Parathyroid adenoma (tissue), 2 donors: ENCODE data around the gene DROSHA.

ENCODE experiments used
- H2AFZ ChIP-seq: fragments of 300-600 bp; sonication (generic); one replicate; pipeline ENCODE4 v1.7.0; 2017; ENCODE audit warnings: antibody characterized with exemption, mild to moderate bottlenecking
- H3K27ac ChIP-seq: fragments of 300-600 bp; sonication (generic); one replicate; pipeline ENCODE4 v1.7.0; 2017
- H3K27me3 ChIP-seq: fragments of 300-600 bp; sonication (generic); one replicate; pipeline ENCODE4 v1.7.0; 2017; ENCODE audit warnings: low read length; ENCODE audit not compliant: control insufficient read depth, insufficient read depth
- H3K36me3 ChIP-seq: fragments of 300-600 bp; sonication (generic); one replicate; pipeline ENCODE4 v1.7.0; 2017; ENCODE audit warnings: low read length; ENCODE audit not compliant: control insufficient read depth, insufficient read depth
- H3K4me1 ChIP-seq: fragments of 300-600 bp; sonication (generic); one replicate; pipeline ENCODE4 v1.7.0; 2017; ENCODE audit warnings: control low read depth
- H3K4me2 ChIP-seq: fragments of 300-600 bp; sonication (generic); one replicate; pipeline ENCODE4 v1.7.0; 2017; ENCODE audit warnings: low read length
- H3K4me3 ChIP-seq: fragments of 300-600 bp; sonication (generic); one replicate; pipeline ENCODE4 v1.7.0; 2017; ENCODE audit warnings: low read depth, low read length
- H3K79me2 ChIP-seq: fragments of 300-600 bp; sonication (generic); one replicate; pipeline ENCODE4 v1.7.0; 2017; ENCODE audit warnings: control low read depth
- H3K9ac ChIP-seq: fragments of 300-600 bp; sonication (generic); one replicate; pipeline ENCODE4 v1.7.0; 2017; ENCODE audit warnings: mild to moderate bottlenecking
- H3K9me3 ChIP-seq: fragments of 300-600 bp; sonication (generic); one replicate; pipeline ENCODE4 v1.7.0; 2017; ENCODE audit warnings: low read length; ENCODE audit not compliant: control insufficient read depth
- TF ChIP-seq, protein P1 (sequence below): fragments of 300-600 bp; sonication (generic); IDR thresholded peaks from one replicate; pipeline ENCODE4 v1.7.0; 2017; ENCODE audit warnings: antibody characterized with exemption, mild to moderate bottlenecking
- donor health status: primary hyperparathyroidism.

The DROSHA gene

DNA sequence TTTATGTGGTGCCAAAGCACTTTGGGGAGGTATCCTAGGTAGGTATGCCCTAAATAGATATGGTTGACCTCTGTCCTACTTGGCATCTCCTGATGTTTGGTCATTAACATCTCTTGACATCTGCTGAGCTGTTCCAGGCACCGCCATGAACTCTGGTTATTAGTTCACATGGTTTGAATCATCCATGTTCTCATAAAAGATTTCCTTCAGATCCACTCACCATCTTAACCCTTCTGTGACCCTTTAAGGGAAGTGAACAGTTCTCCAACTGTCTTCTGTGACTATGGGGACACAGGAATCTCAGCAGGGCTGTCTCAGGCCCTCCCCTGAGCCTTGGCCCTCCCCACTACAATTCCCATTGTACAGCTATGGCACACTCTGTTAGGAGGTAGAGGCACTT is 170.7 kb downstream of the DROSHA start:
- Histone ChIP-seq H2AFZ (no peak overlapping the region), H3K79me2 (no peaks in the 10 kb centered on the region), H3K27ac (no peak overlapping the region), H3K4me3 (no peak overlapping the region), H3K9ac (no peak overlapping the region), H3K36me3 (no peaks in the 10 kb centered on the region), H3K27me3 (no peaks in the 10 kb centered on the region), H3K9me3 (no peaks in the 10 kb centered on the region), H3K4me1 (no peaks in the 10 kb centered on the region), H3K4me2 (no peak overlapping the region)
- TF ChIP-seq, protein P1, sequence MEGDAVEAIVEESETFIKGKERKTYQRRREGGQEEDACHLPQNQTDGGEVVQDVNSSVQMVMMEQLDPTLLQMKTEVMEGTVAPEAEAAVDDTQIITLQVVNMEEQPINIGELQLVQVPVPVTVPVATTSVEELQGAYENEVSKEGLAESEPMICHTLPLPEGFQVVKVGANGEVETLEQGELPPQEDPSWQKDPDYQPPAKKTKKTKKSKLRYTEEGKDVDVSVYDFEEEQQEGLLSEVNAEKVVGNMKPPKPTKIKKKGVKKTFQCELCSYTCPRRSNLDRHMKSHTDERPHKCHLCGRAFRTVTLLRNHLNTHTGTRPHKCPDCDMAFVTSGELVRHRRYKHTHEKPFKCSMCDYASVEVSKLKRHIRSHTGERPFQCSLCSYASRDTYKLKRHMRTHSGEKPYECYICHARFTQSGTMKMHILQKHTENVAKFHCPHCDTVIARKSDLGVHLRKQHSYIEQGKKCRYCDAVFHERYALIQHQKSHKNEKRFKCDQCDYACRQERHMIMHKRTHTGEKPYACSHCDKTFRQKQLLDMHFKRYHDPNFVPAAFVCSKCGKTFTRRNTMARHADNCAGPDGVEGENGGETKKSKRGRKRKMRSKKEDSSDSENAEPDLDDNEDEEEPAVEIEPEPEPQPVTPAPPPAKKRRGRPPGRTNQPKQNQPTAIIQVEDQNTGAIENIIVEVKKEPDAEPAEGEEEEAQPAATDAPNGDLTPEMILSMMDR: no peak

DNA sequence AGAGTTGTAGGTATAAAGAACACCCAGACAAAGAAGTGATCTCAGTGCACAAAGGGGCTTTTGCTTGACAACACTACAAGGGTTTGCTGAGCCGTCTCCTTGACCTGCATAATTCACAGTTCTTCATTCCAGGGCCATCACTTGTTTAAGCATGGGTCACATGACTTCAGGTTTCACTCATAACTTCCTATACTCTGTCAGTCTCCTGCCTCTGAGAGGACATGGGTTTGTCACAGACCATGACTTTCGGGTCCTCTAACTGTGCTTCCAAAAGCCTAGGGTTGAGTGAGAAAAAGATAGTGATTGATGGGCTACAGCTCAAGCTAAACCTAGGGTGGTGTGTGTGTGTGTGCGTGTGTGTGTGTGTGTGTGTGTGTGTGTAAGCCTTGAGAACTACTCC is 172.1 kb downstream of the DROSHA start:
- H3K36me3 ChIP-seq: no peaks in the 10 kb centered on the region
- no peak overlapping the region for H3K9ac ChIP-seq
- H2AFZ ChIP-seq: no peak overlapping the region
- TF ChIP-seq, protein P1: no peak
- no peaks in the 10 kb centered on the region for H3K79me2 ChIP-seq
- H3K4me1 ChIP-seq: no peaks in the 10 kb centered on the region
- no peak overlapping the region for H3K4me2 ChIP-seq
- H3K27me3 ChIP-seq: no peaks in the 10 kb centered on the region
- no peak overlapping the region for H3K4me3 ChIP-seq
- no peak overlapping the region for H3K27ac ChIP-seq
- H3K9me3 ChIP-seq: no peaks in the 10 kb centered on the region

DNA sequence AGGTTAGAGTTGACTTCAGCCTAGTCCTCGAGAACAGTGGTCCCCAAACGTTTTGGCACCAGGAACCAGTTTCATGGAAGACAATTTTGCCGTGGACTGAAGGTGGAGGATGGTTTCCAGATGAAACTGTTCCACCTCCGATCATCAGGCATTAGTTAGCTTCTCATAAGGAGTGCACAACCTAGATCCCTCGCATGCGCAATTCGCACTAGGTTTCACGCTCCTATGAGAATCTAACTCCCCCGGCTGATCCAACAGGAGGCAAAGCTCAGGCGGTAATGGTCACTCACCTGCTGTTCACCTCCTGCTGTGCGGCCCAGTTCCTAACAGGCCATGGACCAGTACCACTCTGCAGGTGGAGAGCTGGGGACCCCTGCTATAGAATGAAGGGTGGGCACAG is 174.9 kb downstream of the DROSHA start:
- Histone ChIP-seq H3K27me3 (no peaks in the 10 kb centered on the region), H3K9ac (no peak overlapping the region), H3K27ac (no peak overlapping the region), H3K9me3 (no peaks in the 10 kb centered on the region), H3K4me2 (no peak overlapping the region), H2AFZ (no peak overlapping the region), H3K79me2 (no peaks in the 10 kb centered on the region), H3K4me1 (no peaks in the 10 kb centered on the region), H3K36me3 (no peaks in the 10 kb centered on the region), H3K4me3 (no peak overlapping the region)
- TF ChIP-seq, protein P1: no peak

DNA sequence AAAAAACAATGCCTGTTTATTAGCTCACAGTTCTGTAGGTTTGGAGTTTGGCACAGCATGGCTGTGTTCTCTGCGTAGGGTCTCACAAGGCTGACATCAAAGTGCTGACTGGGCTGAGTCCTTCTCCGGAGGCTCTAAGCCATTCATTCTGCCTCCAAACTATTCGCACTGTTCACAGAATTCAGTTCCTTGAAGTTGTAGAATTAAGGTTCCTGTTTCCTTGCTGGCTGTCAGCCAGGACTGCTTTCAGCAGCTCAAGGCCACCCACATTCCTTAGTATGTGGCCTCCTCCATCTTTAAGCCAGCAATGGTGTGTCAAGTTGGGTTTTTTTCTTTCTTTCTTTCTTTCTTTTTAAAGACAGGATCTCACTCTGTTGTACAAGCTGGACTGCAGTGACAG is 176.6 kb downstream of the DROSHA start:
- no peaks in the 10 kb centered on the region for H3K36me3 ChIP-seq
- TF ChIP-seq, protein P1: no peak
- H3K27me3 ChIP-seq: no peaks in the 10 kb centered on the region
- H3K4me1 ChIP-seq: no peaks in the 10 kb centered on the region
- H3K27ac ChIP-seq: no peak overlapping the region
- H3K9me3 ChIP-seq: no peaks in the 10 kb centered on the region
- H3K4me3 ChIP-seq: no peak overlapping the region
- H2AFZ ChIP-seq: no peak overlapping the region
- H3K4me2 ChIP-seq: no peak overlapping the region
- H3K79me2 ChIP-seq: no peaks in the 10 kb centered on the region
- no peak overlapping the region for H3K9ac ChIP-seq
